HepG2 (cell line): ENCODE data around the gene ZBTB45. TPM values are rescaled to one million over a fixed set of nuclear protein-coding genes. Genes with fewer than 3 reads are reported as not detected.

ENCODE experiments used
- ATAC-seq: fragments of 200-7000 bp; cut with Tn5 transposase; 3 replicates; pipeline ENCODE4 v1.9.1; 2020; ENCODE audit warnings: mild to moderate bottlenecking, moderate library complexity
- BruUV-seq: library from RNA; stranded (reverse); fragments of 400-500 nt; replicated peaks from 2 replicates; lab custom pipeline; 2021; lab: Mats Ljungman, UMichigan
- CTCF ChIA-PET: fragments of 300-600 bp; formaldehyde crosslinking; extraction: SDS; loops from one replicate; lab custom pipeline; 2021; ENCODE audit warnings: low total read pairs, inconsistent platforms, low intra/inter-chr PET ratio; lab: Yijun Ruan, JAX
- POLR2A ChIA-PET: fragments of 350-600 bp; sonication (Branson Sonifier 250); formaldehyde crosslinking; loops from one replicate; lab custom pipeline; 2020; ENCODE audit warnings: antibody characterized with exemption, inconsistent platforms; lab: Yijun Ruan, JAX
- DNase-seq: peaks from one replicate; pipeline ENCODE4 v3.0.0-alpha.2; 2015; ENCODE audit warnings: low spot score
- FAIRE-seq: peaks from 3 replicates; lab custom pipeline; 2011; peaks lifted over from hg19 to GRCh38; lab: Jason Lieb, UNC
- H2AFZ ChIP-seq: one replicate; pipeline ENCODE4 v1.6.1; 2011; ENCODE audit warnings: low read length, inconsistent platforms
- H3K27ac ChIP-seq: fragments of 300-600 bp; 3 replicates; pipeline ENCODE4 v1.8.0; 2011; ENCODE audit warnings: mixed run types, mild to moderate bottlenecking, mixed read lengths, low read length, inconsistent platforms; ENCODE audit not compliant: insufficient read depth; ENCODE audit errors: extremely low read length
- H3K27me3 ChIP-seq, 2 experiments: fragments of 200-600 bp in 1 of 2; 2 replicates in 1 of 2; 3 replicates in 1 of 2; pipeline versions ENCODE4 v1.6.0 to v1.8.0; 2011; ENCODE audit warnings: low read length in 2 of 2, mild to moderate bottlenecking in 2 of 2, moderate library complexity in 2 of 2, inconsistent platforms in 1 of 2; ENCODE audit not compliant: insufficient read depth in 2 of 2, control insufficient read depth in 1 of 2
- H3K36me3 ChIP-seq, 2 experiments: fragments of 200-600 bp in 1 of 2; replicated peaks in 1 of 2; 2 replicates in 1 of 2; 3 replicates in 1 of 2; pipeline versions ENCODE4 v1.5.1 to v1.8.0; 2011; ENCODE audit warnings: low read length in 2 of 2, inconsistent platforms in 1 of 2; ENCODE audit not compliant: insufficient read depth in 2 of 2, control insufficient read depth in 1 of 2
- H3K4me1 ChIP-seq: 2 replicates; pipeline ENCODE4 v1.5.1; 2012; ENCODE audit warnings: low read length, inconsistent platforms; ENCODE audit not compliant: insufficient read depth
- H3K4me2 ChIP-seq: 2 replicates; pipeline ENCODE4 v1.6.0; 2011; ENCODE audit warnings: low read depth, low read length, inconsistent platforms
- H3K4me3 ChIP-seq, 3 experiments: fragments of 200-600 bp in 1 of 3; sonication (generic), shearing (Covaris generic) in 1 of 3; replicated peaks in 1 of 3; 2 replicates each; pipeline ENCODE4 v1.5.1; 2011 to 2016; ENCODE audit warnings: low read length in 3 of 3, inconsistent platforms in 2 of 3, low read depth in 2 of 3, mild to moderate bottlenecking in 2 of 3, control low read depth in 1 of 3, mixed read lengths in 1 of 3; ENCODE audit not compliant: insufficient read depth in 1 of 3
- H3K79me2 ChIP-seq: one replicate; pipeline ENCODE4 v1.6.1; 2011; ENCODE audit warnings: low read length, inconsistent platforms; ENCODE audit not compliant: insufficient read depth
- H3K9ac ChIP-seq: 2 replicates; pipeline ENCODE4 v1.6.0; 2011; ENCODE audit warnings: mild to moderate bottlenecking, low read depth, low read length, inconsistent platforms; ENCODE audit not compliant: insufficient read depth
- H3K9me3 ChIP-seq: 2 replicates; pipeline ENCODE4 v1.5.1; 2012; ENCODE audit warnings: mild to moderate bottlenecking, low read length
- H4K20me1 ChIP-seq: 2 replicates; pipeline ENCODE4 v1.6.0; 2011; ENCODE audit warnings: inconsistent platforms, mild to moderate bottlenecking, low read length, moderate library complexity; ENCODE audit not compliant: insufficient read depth
- CSRNP1 ChIP-seq: sonication (generic); formaldehyde crosslinking; IDR thresholded peaks from 2 replicates; pipeline ENCODE4 v1.8.1; 2023; ENCODE audit warnings: mild to moderate bottlenecking, missing genetic modification reagents
- KAT7 ChIP-seq: IDR thresholded peaks from 2 replicates; pipeline ENCODE4 v1.6.1; 2018; ENCODE audit warnings: borderline replicate concordance, missing compliant biosample characterization
- PHF5A ChIP-seq: IDR thresholded peaks from one replicate; pipeline ENCODE4 v1.6.1; 2018; ENCODE audit warnings: low read depth, missing genetic modification reagents; ENCODE audit not compliant: unreplicated experiment
- REL ChIP-seq: sonication (generic); formaldehyde crosslinking; conservative IDR thresholded peaks from 2 replicates; pipeline ENCODE4 v1.8.0; 2022; ENCODE audit warnings: mild to moderate bottlenecking, missing genetic modification reagents, moderate library complexity
- RFXAP ChIP-seq: sonication (generic); formaldehyde crosslinking; IDR thresholded peaks from 2 replicates; pipeline ENCODE4 v1.4.0; 2020; ENCODE audit warnings: missing genetic modification reagents, borderline replicate concordance
- SP2 ChIP-seq: sonication (generic); formaldehyde crosslinking; IDR thresholded peaks from 2 replicates; pipeline ENCODE4 v1.5.1; 2020; ENCODE audit warnings: mild to moderate bottlenecking, missing genetic modification reagents
- WGBS: methylation state at CpG from one replicate; pipeline ENCODE4 v1.1.6; 2017; ENCODE audit warnings: low lambda C conversion rate; 5-methylcytosine and 5-hydroxymethylcytosine counted together
- in situ Hi-C: cut with HindIII; loops from 2 replicates; pipeline ENCODE4 v1.10.0; 2017; ENCODE audit warnings: low pct_unique_long_range_greater_than_20kb; ENCODE audit not compliant: extremely low pct_ligation_motif_present
- intact Hi-C: fragments of 100-400 bp; cut with micrococcal nuclease; formaldehyde crosslinking; loops from one replicate; pipeline ENCODE4 v1.10.0; 2022; ENCODE audit not compliant: unreplicated experiment
- polyA plus RNA-seq, 8 experiments: library from polyadenylated mRNA; depleted of rRNA in 3 of 8; stranded (reverse) in 7 of 8; unstranded in 1 of 8; fragments of >200 nt; fragmentation: Illumina TruSeq in 4 of 8; extraction: Trizol in 4 of 8; gene quantifications; 2 replicates each; pipeline versions ENCODE4 v1.2.1 to v1.2.3, GENCODE V29; 2011 to 2016; ENCODE audit warnings: low read depth in 4 of 8, missing spikeins in 1 of 8, mixed read lengths in 1 of 8; ENCODE audit not compliant: insufficient read depth in 1 of 8
- total RNA-seq, 5 experiments: library from RNA; depleted of rRNA; stranded (reverse); fragments of >200 nt; fragmentation: Illumina TruSeq; extraction: Trizol; gene quantifications; 2 replicates each; pipeline ENCODE4 v1.2.3, GENCODE V29; 2016; ENCODE audit warnings: low read depth in 1 of 5
- TF ChIP-seq, protein P1 (sequence below): sonication (generic); formaldehyde crosslinking; conservative IDR thresholded peaks from 2 replicates; pipeline ENCODE4 v1.8.0; 2022; ENCODE audit warnings: low read depth, missing genetic modification reagents
- TF ChIP-seq, protein P2 (sequence below): sonication (generic); formaldehyde crosslinking; IDR thresholded peaks from 2 replicates; pipeline ENCODE4 v1.5.0; 2020; ENCODE audit warnings: mild to moderate bottlenecking, missing genetic modification reagents

Gene ZBTB45
- total and polyA plus RNA-seq, 2 of the 13 experiments (the other 11 are each of a cell fraction or from before 2014, with no cell fraction given) = 3.0 to 3.7 TPM

DNA sequence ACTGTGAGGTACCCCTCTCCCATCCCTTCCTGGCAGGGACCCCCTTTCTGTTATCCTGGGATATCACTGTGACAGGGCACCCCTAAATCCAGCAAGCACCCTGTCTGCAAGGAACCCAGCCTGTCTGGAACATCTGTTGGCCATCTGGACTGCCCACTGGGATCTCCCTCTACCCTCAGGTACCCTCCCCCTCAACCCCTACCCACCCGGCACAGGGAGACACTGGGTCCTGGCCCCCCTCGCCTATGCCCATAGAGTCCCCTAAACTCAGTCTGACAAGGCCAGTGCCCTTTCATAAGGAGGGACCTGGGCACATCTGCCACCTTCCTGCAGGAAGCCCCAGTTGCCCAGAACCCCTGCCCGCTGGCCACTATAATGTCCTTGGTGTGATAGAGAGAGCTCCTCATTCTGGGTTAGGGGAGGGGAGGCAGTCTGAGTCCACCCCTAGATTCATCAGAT is 5.0 kb downstream of the ZBTB45 start:
- Histone ChIP-seq H3K4me1 (peaks cover 69% of the 10 kb centered on the region), H3K36me3 (peaks cover 5 to 6% of the 10 kb centered on the region in 2 experiments; a peak in 4 of 5 replicates), H3K9me3 (no peaks in the 10 kb centered on the region), H3K79me2 (peaks cover 25% of the 10 kb centered on the region), H2AFZ (no peak overlapping the region), H3K4me2 (peak overlapping the region; percentile 100), H3K4me3 (peak overlapping the region; percentile 36 to 81 (median 69)), H3K9ac (peak overlapping the region; percentile 80), H4K20me1 (no peaks in the 10 kb centered on the region), H3K27me3 (no peaks in the 10 kb centered on the region; a peak in 1 of 5 replicates), H3K27ac (peak overlapping the region; percentile 69)
- intact Hi-C loops (loop anchor here (5.0 kb wide), 1 partner anchor 187 kb away; the partner anchor contains the start of gene ZSCAN22), in situ Hi-C loops (no loop called here)
- POLR2A ChIA-PET = interaction anchor here (0.8 to 5.8 kb wide), 12 partner anchors 10 to 106 kb away, joined by 3 to 44 read pairs (median 4); partner anchors contain the start of genes CHMP2A, TRIM28, UBE2M and ZNF446
- TF ChIP-seq KAT7 (CRISPR knock-in tag) (no peak), RFXAP (CRISPR knock-in tag) (no peak), SP2 (no peak), PHF5A (no peak), CSRNP1 (CRISPR knock-in tag) (0 out of 2 replicates have a peak, but pooled peaks have one; percentile 2), REL (CRISPR knock-in tag) (no peak)
- TF ChIP-seq, protein P1, sequence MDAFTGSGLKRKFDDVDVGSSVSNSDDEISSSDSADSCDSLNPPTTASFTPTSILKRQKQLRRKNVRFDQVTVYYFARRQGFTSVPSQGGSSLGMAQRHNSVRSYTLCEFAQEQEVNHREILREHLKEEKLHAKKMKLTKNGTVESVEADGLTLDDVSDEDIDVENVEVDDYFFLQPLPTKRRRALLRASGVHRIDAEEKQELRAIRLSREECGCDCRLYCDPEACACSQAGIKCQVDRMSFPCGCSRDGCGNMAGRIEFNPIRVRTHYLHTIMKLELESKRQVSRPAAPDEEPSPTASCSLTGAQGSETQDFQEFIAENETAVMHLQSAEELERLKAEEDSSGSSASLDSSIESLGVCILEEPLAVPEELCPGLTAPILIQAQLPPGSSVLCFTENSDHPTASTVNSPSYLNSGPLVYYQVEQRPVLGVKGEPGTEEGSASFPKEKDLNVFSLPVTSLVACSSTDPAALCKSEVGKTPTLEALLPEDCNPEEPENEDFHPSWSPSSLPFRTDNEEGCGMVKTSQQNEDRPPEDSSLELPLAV = no peak
- TF ChIP-seq, protein P2, sequence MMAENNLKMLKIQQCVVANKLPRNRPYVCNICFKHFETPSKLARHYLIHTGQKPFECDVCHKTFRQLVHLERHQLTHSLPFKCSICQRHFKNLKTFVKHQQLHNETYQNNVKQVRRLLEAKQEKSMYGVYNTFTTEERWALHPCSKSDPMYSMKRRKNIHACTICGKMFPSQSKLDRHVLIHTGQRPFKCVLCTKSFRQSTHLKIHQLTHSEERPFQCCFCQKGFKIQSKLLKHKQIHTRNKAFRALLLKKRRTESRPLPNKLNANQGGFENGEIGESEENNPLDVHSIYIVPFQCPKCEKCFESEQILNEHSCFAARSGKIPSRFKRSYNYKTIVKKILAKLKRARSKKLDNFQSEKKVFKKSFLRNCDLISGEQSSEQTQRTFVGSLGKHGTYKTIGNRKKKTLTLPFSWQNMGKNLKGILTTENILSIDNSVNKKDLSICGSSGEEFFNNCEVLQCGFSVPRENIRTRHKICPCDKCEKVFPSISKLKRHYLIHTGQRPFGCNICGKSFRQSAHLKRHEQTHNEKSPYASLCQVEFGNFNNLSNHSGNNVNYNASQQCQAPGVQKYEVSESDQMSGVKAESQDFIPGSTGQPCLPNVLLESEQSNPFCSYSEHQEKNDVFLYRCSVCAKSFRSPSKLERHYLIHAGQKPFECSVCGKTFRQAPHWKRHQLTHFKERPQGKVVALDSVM (CRISPR knock-in tag) = no peak
- CTCF ChIA-PET = no interaction called here
- DNase-seq = no peak
- ATAC-seq = no peak
- BruUV-seq = no TSS peak
- no peak for FAIRE-seq
- 51% methylated on average over 3 of the region's 3 CpGs for WGBS
